ENCODE measurements around the gene SLC25A34.

SLC25A34 gene

GRCh38 chr1:15755021-15755645 lies 19.1 kb downstream of the SLC25A34 start:
- no peak for DNase-seq

DNA sequence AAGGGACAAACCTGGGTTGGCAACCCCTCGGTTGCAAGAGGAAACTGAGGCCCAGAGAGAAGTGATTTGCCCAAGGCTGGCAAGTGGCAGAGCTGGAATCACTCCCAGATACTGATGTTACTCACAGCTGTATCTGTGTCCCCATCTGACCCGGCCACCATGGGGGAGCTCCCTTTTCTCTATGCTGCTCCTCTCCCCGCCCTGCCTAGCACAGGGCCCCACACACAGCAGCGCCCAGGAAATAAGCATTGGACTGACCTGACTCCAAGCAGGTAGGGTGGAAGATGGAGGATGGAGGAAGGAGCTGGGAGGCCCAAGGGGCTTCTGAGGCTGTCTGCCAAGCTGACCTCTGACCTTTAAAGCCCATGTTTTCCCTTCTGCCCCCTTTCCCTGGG lies 19.6 kb downstream of the SLC25A34 start:
- no peak for DNase-seq

GRCh38 chr1:15756143-15757015 lies 20.3 kb downstream of the SLC25A34 start:
- no peak for DNase-seq

- DNase-seq: no peak
Measured at GRCh38 chr1:15757016-15757543, 21.0 kb downstream of the SLC25A34 start.

GRCh38 chr1:15757575-15758342 lies 21.7 kb downstream of the SLC25A34 start:
- DNase-seq: no peak

DNA sequence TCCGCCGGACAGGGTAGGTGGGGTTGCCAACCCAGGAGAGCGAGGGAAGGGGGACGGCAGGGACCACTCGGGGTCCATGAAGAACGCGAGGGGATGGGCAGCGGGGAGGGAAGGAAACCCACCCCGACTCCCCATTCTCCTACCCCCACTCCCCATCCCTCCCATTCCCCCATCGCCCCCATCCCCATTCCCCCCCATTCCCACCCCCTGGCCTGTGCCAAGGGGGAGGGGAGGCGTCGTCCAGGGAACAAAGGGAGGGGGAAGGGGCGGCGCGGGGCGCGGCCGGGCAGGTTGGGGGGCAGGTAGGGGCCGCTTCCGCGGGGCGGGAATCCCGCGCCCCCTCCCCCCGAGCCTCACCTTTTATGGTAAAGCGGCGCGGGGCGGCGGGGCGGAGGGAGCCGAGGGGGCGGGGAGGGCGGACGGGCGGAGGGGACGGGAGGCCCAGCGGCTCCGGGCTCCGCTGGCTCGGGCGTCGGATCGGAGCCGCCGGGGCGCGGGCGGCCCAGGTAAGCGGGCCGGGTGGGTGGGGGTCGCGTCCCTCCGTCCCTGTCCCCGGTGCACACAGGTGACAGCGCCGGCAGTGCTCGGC lies 22.4 kb downstream of the SLC25A34 start, which contains the start of gene FBLIM1:
Gene FBLIM1 (plus strand): TSS at position 453 of the 589 bp plus-strand sequence. CDS start 6,189 bp downstream, outside the sequence.
- no peak for DNase-seq

DNA sequence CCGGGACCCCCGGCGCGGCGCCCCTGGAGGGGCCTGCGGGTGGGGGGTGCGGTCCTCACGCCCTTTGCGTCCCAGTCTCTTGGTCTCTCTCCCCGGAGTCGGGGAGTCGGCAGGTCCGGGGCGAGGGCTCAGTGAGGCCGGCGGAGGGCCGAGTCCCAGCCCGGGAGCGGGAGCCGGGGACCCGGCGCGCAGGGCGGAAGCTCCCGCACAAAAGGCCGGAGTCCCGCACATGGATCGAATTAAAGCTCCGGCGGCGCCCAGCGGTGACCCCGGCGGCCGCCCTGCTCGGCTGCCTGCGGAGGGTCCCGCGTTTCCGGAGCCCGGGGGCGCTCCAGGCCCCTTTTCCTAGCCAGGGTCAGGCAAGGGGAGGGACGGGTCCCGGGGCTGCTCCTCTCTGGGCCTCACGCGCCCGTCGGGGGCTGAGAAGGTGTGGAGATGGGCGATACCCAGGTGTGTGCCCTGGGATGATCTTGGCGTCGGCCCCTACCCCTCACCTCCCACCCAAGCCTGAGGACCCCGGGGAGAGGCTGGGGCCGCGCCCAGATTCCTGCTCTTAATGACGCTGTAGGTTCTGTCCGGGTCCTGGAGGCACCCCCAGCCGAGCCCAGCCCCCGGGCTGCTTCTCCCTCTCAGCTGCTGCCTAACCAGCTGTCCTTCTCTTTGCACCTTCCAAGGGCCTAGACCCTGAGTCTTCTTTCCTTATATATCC lies 23.0 kb downstream of the SLC25A34 start:
- DNase-seq: no peak

GRCh38 chr1:15760520-15761211 lies 24.6 kb downstream of the SLC25A34 start:
- DNase-seq: no peak

- no peak for DNase-seq
Measured at GRCh38 chr1:15761366-15762128, 25.5 kb downstream of the SLC25A34 start.

- no peak for DNase-seq
Measured at GRCh38 chr1:15762546-15762945, 26.5 kb downstream of the SLC25A34 start.

DNA sequence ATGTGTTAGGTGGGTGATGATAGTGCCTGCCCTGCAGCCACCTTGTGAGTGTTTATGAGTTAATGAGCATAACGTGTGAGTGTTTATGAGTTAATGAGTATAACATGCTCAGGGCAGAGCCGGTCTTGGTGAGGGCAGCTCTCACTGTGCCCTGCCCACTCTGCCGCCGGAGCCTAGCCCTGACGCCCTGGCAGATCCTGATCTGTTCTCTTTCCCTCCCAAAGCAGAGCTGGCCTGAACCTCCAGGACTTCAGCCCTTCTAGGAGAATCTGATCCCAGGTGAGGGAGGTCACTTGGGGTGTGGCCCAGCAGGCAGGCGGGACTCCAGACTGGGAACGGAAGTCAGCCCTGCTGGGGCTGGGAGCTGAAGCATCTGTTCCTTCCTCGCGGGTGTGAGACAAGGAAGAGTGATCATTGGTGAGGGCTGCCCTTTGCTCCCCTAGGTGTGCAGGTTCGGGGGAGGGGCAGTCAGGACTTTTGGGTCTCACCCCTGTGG lies 28.3 kb downstream of the SLC25A34 start:
- no peak for DNase-seq

DNA sequence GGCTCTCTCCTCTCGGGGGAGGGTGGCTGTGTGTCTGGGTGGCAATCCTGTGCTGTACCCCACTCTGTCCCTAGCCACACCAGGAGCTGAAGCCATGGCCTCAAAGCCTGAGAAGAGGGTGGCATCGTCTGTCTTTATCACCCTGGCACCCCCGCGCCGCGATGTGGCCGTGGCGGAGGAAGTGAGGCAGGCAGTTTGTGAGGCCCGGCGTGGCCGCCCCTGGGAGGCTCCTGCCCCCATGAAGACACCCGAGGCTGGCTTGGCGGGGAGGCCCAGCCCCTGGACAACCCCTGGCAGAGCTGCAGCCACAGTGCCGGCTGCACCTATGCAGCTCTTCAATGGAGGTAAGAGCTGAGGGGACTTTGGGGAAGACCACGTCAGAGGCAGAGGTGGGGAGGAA lies 28.8 kb downstream of the SLC25A34 start:
- no peak for DNase-seq

GRCh38 chr1:15765495-15766194 lies 29.6 kb downstream of the SLC25A34 start:
- no peak for DNase-seq

- DNase-seq: no peak
Measured at GRCh38 chr1:15767941-15768340, 31.9 kb downstream of the SLC25A34 start.

DNA sequence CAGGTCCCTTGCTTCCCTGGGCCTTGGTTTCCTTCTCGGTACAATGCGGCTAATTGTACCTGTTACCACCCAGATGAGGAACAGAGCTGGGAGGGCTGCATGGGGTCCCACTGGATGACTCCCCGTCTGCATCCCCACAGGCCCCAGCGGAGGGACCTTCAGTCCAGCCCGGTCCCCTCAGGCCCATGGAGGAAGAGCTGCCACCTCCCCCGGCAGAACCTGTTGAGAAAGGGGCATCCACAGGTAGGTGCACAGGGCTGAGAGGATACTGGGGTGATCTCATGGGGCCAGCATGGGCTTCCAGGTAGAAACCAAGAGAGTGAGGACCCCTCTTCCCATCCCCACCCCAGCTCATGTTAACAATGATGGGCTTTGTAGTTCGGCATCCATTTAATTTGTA lies 32.3 kb downstream of the SLC25A34 start:
- no peak for DNase-seq

GRCh38 chr1:15770313-15770962 lies 34.4 kb downstream of the SLC25A34 start:
- DNase-seq: no peak

DNA sequence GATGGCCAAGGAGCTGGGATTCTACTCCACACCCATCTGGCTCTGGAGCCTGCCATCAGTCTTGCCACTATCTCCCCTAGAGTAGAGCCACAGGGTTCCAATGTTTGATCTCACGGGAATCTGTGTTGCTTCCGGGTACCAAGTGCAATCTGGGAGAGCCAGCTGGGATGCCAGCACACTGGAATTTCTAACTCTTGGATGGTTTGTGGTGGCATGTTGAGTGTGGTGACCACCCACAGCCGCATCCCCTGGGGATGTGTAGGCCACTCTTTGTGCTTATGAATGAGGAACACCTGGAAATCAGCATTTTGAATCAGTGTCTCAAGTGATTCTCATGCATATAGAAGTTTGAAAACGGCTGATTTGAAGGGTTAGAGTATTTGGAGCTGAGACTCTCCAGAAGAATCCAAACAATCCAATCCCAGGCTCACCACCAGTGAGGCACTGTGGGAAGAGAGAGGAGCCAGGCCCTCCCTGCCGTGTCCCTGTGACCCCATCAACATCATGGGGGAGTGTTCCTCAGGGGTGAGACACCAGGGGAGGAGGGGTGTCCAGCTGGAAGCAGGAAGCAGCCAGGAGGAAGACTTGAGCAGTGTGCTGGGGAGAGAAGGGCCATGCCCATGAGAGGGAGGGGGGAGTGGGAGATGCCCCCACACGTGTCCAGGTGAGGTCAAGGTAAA lies 35.9 kb downstream of the SLC25A34 start:
- no peak for DNase-seq

- no peak for DNase-seq
Measured at GRCh38 chr1:15775706-15776105, 39.6 kb downstream of the SLC25A34 start.

All from amniotic stem cell (primary cell).